Nephron (organoid): Measurements from ENCODE around the gene CCDC174.

Source experiments
- H3K27ac Mint-ChIP-seq, 3 experiments: 2 replicates each; pipeline ENCODE4 v1.8.0; 2020; ENCODE audit warnings: mixed read lengths in 3 of 3, mild to moderate bottlenecking in 2 of 3, moderate library complexity in 1 of 3
- H3K27me3 Mint-ChIP-seq: 2 replicates; pipeline ENCODE4 v1.8.0; 2021; ENCODE audit warnings: low read depth, mild to moderate bottlenecking, moderate library complexity, mixed read lengths
- H3K36me3 Mint-ChIP-seq: 2 replicates; pipeline ENCODE4 v1.8.0; 2020; ENCODE audit warnings: low read depth, mixed read lengths
- H3K4me1 Mint-ChIP-seq: 2 replicates; pipeline ENCODE4 v1.8.0; 2020; ENCODE audit warnings: mixed read lengths
- H3K4me3 Mint-ChIP-seq, 3 experiments: 2 replicates each; pipeline ENCODE4 v1.8.0; 2020; ENCODE audit warnings: mild to moderate bottlenecking in 3 of 3, mixed read lengths in 3 of 3, moderate library complexity in 2 of 3
- H3K9me3 Mint-ChIP-seq: 2 replicates; pipeline ENCODE4 v1.8.0; 2020; ENCODE audit warnings: mixed read lengths
- TF ChIP-seq, protein P1 (sequence below), 3 experiments: fragments of 200-600 bp; sonication (generic); IDR thresholded peaks; one replicate each; pipeline ENCODE4 v1.5.0; 2021; ENCODE audit warnings: antibody characterized with exemption in 3 of 3; ENCODE audit not compliant: unreplicated experiment in 3 of 3

Gene CCDC174

DNA sequence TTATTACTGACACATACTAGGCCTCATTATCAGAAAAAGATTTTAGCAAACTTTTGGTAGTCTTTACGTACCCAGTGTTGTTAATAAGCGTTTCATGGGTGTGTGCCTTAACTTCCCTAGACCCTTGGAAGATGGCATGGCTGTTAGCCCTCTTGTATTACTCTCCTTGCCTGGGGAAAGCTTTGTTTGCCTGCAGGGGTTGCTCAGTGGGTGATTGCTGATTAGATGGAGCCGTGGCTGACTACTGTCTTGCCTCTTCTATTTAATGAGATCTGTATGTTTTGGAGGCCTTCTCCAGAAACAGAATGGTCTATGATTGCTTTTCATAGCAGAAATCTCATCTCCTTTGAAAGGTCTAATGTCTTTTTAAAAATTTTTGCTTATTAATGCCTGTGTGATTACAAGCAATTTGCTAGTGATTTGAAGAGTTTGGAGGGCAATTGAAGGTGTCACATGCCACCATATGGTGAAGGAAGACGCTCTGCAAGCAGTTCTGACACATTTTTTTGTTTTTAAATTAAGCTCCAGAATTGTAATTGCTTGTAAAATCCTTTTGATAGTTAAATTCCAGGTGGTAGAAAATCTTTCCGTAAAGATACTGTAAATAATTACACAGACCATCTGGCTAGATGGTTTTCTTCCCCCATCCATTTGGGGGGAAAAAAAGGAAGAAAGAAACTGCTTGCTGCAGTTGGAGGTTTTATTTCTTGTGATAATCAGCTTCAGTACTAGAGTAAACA is 12.0 kb downstream of the CCDC174 start:
- no peak overlapping the region for H3K4me3 Mint-ChIP-seq
- H3K27ac Mint-ChIP-seq: no peak overlapping the region
- H3K36me3 Mint-ChIP-seq: peaks cover 67% of the 10 kb centered on the region
- TF ChIP-seq, protein P1, sequence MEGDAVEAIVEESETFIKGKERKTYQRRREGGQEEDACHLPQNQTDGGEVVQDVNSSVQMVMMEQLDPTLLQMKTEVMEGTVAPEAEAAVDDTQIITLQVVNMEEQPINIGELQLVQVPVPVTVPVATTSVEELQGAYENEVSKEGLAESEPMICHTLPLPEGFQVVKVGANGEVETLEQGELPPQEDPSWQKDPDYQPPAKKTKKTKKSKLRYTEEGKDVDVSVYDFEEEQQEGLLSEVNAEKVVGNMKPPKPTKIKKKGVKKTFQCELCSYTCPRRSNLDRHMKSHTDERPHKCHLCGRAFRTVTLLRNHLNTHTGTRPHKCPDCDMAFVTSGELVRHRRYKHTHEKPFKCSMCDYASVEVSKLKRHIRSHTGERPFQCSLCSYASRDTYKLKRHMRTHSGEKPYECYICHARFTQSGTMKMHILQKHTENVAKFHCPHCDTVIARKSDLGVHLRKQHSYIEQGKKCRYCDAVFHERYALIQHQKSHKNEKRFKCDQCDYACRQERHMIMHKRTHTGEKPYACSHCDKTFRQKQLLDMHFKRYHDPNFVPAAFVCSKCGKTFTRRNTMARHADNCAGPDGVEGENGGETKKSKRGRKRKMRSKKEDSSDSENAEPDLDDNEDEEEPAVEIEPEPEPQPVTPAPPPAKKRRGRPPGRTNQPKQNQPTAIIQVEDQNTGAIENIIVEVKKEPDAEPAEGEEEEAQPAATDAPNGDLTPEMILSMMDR (IDR thresholded peaks at IDR 0.05; ENCODE audit: unreplicated experiment in 3 of 3): no peak
- H3K9me3 Mint-ChIP-seq: no peaks in the 10 kb centered on the region
- H3K27me3 Mint-ChIP-seq: no peaks in the 10 kb centered on the region
- H3K4me1 Mint-ChIP-seq: no peaks in the 10 kb centered on the region

DNA sequence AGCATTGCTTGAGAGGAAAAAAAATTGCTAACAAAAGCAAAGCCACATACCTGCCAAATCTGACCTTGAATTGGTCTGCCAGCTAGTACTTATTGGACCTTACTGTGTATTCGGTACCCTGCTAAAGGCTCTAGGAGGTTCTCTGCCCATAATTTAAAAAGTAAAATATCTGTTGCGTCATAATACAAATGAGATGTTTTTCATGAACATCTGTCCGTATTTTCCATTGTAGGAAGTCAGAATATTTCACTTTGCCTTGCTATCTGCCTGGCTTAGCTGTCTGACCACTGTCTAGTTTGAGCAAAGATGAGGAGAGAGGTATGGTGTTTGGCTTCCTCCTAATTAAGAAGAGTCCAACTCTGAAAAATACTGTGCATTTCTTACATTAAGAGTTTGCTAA is 12.6 kb downstream of the CCDC174 start:
- Mint-ChIP-seq H3K36me3 (peaks cover 65% of the 10 kb centered on the region), H3K27me3 (no peaks in the 10 kb centered on the region), H3K9me3 (no peaks in the 10 kb centered on the region), H3K4me3 (no peak overlapping the region), H3K4me1 (no peaks in the 10 kb centered on the region), H3K27ac (no peak overlapping the region)
- TF ChIP-seq, protein P1 (IDR thresholded peaks at IDR 0.05; ENCODE audit: unreplicated experiment in 3 of 3): no peak

DNA sequence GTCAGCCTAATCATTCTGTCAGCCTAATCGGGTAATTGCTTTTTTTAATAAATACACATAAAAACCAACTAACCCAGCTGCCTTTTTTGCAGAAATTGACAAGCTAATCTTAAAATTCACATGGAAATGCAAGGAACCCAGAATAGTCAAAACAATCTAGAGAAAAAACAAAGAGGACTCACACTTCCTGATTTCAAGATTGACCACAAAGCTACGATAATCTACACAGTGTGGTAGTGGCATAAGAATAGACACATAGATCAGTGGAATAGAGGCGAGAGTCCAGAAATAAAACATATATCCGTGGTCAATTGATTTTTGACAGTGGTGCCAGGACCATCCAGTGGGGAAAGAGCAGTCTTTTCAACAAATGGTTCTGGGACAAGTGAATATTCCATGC is 21.0 kb downstream of the CCDC174 start:
- H3K36me3 Mint-ChIP-seq: peaks cover 36% of the 10 kb centered on the region
- H3K4me3 Mint-ChIP-seq: no peak overlapping the region
- TF ChIP-seq, protein P1 (IDR thresholded peaks at IDR 0.05; ENCODE audit: unreplicated experiment in 3 of 3): no peak
- H3K27me3 Mint-ChIP-seq: no peaks in the 10 kb centered on the region
- no peak overlapping the region for H3K27ac Mint-ChIP-seq
- no peaks in the 10 kb centered on the region for H3K9me3 Mint-ChIP-seq
- no peaks in the 10 kb centered on the region for H3K4me1 Mint-ChIP-seq

DNA sequence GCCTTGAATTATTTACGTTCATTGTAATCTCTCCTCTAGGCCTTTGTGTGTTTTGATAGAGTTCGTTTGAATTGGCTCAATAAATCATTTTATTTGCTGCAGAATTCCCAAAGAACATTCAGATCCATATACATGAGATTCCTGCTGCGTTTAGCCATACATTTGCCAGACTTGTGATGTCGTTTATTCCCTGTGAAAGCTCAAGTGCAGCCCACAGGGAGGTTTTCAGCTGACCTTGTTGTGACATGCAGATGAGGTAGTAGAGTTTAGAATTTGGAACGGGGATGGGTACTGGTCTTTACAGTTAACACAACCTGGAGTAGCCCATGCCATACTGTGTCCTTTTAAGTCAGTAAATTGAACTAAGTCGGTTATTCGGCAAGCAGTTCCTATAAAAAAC is 23.3 kb downstream of the CCDC174 start, which contains the start of gene C3orf20:
Gene C3orf20 (plus strand): TSS at position 301 of the 400 bp plus-strand sequence. CDS start 7,573 bp downstream, outside the sequence.
- H3K27me3 Mint-ChIP-seq: no peaks in the 10 kb centered on the region
- TF ChIP-seq, protein P1 (IDR thresholded peaks at IDR 0.05; ENCODE audit: unreplicated experiment in 3 of 3): no peak
- H3K36me3 Mint-ChIP-seq: peaks cover 24% of the 10 kb centered on the region
- H3K4me3 Mint-ChIP-seq: no peak within 1 kb of the TSS
- H3K9me3 Mint-ChIP-seq: no peaks in the 10 kb centered on the region
- H3K27ac Mint-ChIP-seq: peak within 1 kb of the TSS; percentile 0 to 39 (median 23)
- H3K4me1 Mint-ChIP-seq: no peaks in the 10 kb centered on the region

DNA sequence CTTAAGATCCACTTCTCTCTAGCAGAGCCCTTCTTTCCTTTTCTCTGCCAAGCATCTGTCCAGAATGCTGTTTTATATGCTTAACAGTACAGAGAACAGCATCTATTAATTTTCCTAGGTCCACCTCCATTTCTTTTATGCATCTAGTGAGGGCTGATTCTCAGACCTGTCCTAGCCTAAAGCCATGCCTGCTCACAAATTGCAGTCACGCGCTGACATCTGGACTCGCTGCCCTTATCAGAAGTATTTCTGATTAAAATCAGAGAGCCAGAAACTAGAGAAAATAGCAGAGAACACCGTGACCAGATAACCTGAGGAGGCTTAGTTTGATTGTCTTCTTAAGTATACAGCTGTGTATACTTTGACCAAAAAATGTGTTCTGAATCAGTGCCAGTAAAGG is 25.3 kb downstream of the CCDC174 start:
- Mint-ChIP-seq H3K27ac (no peak overlapping the region), H3K4me1 (no peaks in the 10 kb centered on the region), H3K36me3 (peaks cover 7% of the 10 kb centered on the region), H3K27me3 (no peaks in the 10 kb centered on the region), H3K4me3 (no peak overlapping the region), H3K9me3 (peaks cover 6% of the 10 kb centered on the region)
- TF ChIP-seq, protein P1 (IDR thresholded peaks at IDR 0.05; ENCODE audit: unreplicated experiment in 3 of 3): no peak

DNA sequence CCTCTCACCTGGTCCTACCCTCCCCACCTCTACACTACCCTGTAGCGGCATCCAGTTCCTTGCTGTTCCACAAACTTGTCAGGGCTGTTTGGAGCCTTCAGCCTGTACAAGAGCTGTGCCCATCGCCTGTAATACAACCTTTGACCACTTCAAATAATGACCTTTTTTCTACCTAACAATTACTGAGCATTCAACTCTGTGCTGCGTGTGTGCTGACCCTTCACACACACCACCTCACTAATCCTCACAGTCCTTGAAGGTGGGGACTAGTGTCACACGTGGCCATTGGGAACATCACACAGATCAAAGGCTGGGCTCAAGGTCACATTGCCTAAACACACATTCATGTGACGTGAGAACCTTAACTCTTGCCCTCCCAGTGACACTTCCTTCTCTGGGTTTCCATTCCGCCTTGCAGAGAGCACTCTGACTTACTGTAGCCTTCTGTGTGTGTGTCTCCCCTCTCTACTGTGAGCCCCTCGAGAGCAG is 26.5 kb downstream of the CCDC174 start:
- H3K27me3 Mint-ChIP-seq: no peaks in the 10 kb centered on the region
- no peak overlapping the region for H3K27ac Mint-ChIP-seq
- TF ChIP-seq, protein P1 (IDR thresholded peaks at IDR 0.05; ENCODE audit: unreplicated experiment in 3 of 3): no peak
- H3K4me1 Mint-ChIP-seq: no peaks in the 10 kb centered on the region
- peaks cover 6% of the 10 kb centered on the region for H3K9me3 Mint-ChIP-seq
- no peak overlapping the region for H3K4me3 Mint-ChIP-seq
- peaks cover 4% of the 10 kb centered on the region for H3K36me3 Mint-ChIP-seq
